Activated T-helper 17 cell treated with anti-CD3 and anti-CD28 coated beads, Interleukin-2, amount 50 U/mL, for 72 hours (primary cell): Measurements from ENCODE around the gene PYGB. TPM values are rescaled to one million over a fixed set of nuclear protein-coding genes. Genes with fewer than 3 reads are reported as not detected.
A peak's percentile ranks its signal among the peaks of the same experiment; 100 is the strongest.
"Not testable (repeated sequence)": the region's sequence is repeated elsewhere in the genome, so short reads cannot be mapped to it uniquely, and the experiment has no call there.

Experiments
- ATAC-seq: fragments of 150-1000 bp; cut with Tn5 transposase; replicated peaks from 2 replicates; pipeline ENCODE4 v1.10.0; 2021; ENCODE audit warnings: mild to moderate bottlenecking, moderate library complexity
- H3K27ac Mint-ChIP-seq: one replicate; pipeline ENCODE4 v1.8.0; 2022; ENCODE audit warnings: mixed read lengths
- H3K27me3 Mint-ChIP-seq: one replicate; pipeline ENCODE4 v1.8.0; 2022; ENCODE audit warnings: mixed read lengths
- H3K36me3 Mint-ChIP-seq: one replicate; pipeline ENCODE4 v1.8.0; 2022; ENCODE audit warnings: low read depth, mild to moderate bottlenecking, mixed read lengths
- H3K4me1 Mint-ChIP-seq: one replicate; pipeline ENCODE4 v1.8.0; 2022; ENCODE audit warnings: mixed read lengths
- H3K4me3 Mint-ChIP-seq: one replicate; pipeline ENCODE4 v1.8.0; 2022; ENCODE audit warnings: mild to moderate bottlenecking, mixed read lengths
- H3K9me3 Mint-ChIP-seq: one replicate; pipeline ENCODE4 v1.8.0; 2022; ENCODE audit warnings: mixed read lengths
- total RNA-seq, 2 donors: library from RNA; stranded (reverse); gene quantifications; one replicate each; pipeline ENCODE4 v1.2.3, GENCODE V29; 2022

The PYGB gene
- total RNA-seq, 2 donors from 2014 or later, result 15.4 to 27.0 TPM

GRCh38 chr20:25327521-25328235, 79.8 kb downstream of the PYGB start:
- H3K9me3 Mint-ChIP-seq, result no peaks in the 10 kb centered on the region
- peaks cover 5% of the 10 kb centered on the region for H3K4me1 Mint-ChIP-seq
- H3K36me3 Mint-ChIP-seq, result peaks cover 8% of the 10 kb centered on the region
- H3K27me3 Mint-ChIP-seq, result no peaks in the 10 kb centered on the region
- no peak overlapping the region for H3K27ac Mint-ChIP-seq
- no peak overlapping the region for H3K4me3 Mint-ChIP-seq
- no peak for ATAC-seq

GRCh38 chr20:25328954-25329498, 81.1 kb downstream of the PYGB start:
- H3K27me3 Mint-ChIP-seq, result no peaks in the 10 kb centered on the region
- H3K27ac Mint-ChIP-seq, result no peak overlapping the region
- no peaks in the 10 kb centered on the region for H3K9me3 Mint-ChIP-seq
- ATAC-seq, result no peak
- peaks cover 5% of the 10 kb centered on the region for H3K4me1 Mint-ChIP-seq
- no peak overlapping the region for H3K4me3 Mint-ChIP-seq
- no peaks in the 10 kb centered on the region for H3K36me3 Mint-ChIP-seq

GRCh38 chr20:25334972-25335371, 87.1 kb downstream of the PYGB start:
- H3K27ac Mint-ChIP-seq, ATAC-seq, H3K4me3 Mint-ChIP-seq, H3K9me3 Mint-ChIP-seq, H3K4me1 Mint-ChIP-seq, H3K27me3 Mint-ChIP-seq: not testable (repeated sequence)
- H3K36me3 Mint-ChIP-seq, result peaks cover 10% of the 10 kb centered on the region

GRCh38 chr20:25336561-25337422, 88.9 kb downstream of the PYGB start:
- Mint-ChIP-seq H3K4me1 (no peaks in the 10 kb centered on the region), H3K9me3 (no peaks in the 10 kb centered on the region), H3K27ac (no peak overlapping the region), H3K4me3 (no peak overlapping the region), H3K36me3 (peaks cover 10% of the 10 kb centered on the region), H3K27me3 (no peaks in the 10 kb centered on the region)
- ATAC-seq, result no peak

GRCh38 chr20:25338112-25339023, 90.5 kb downstream of the PYGB start:
- no peaks in the 10 kb centered on the region for H3K9me3 Mint-ChIP-seq
- no peak overlapping the region for H3K27ac Mint-ChIP-seq
- H3K4me3 Mint-ChIP-seq, result no peak overlapping the region
- peaks cover 10% of the 10 kb centered on the region for H3K36me3 Mint-ChIP-seq
- ATAC-seq, result no peak
- H3K4me1 Mint-ChIP-seq, result no peaks in the 10 kb centered on the region
- no peaks in the 10 kb centered on the region for H3K27me3 Mint-ChIP-seq

- Mint-ChIP-seq H3K9me3 (no peaks in the 10 kb centered on the region), H3K4me3 (no peak overlapping the region), H3K4me1 (peaks cover 6% of the 10 kb centered on the region), H3K27me3 (no peaks in the 10 kb centered on the region), H3K27ac (no peak overlapping the region), H3K36me3 (peaks cover 10% of the 10 kb centered on the region)
- no peak for ATAC-seq
Observed at GRCh38 chr20:25339608-25340007, 91.7 kb downstream of the PYGB start.

- Mint-ChIP-seq H3K27me3 (no peaks in the 10 kb centered on the region), H3K9me3 (no peaks in the 10 kb centered on the region), H3K27ac (no peak overlapping the region), H3K36me3 (peaks cover 10% of the 10 kb centered on the region), H3K4me1 (peaks cover 8% of the 10 kb centered on the region), H3K4me3 (no peak overlapping the region)
- ATAC-seq, result no peak
Observed at GRCh38 chr20:25340380-25340779, 92.5 kb downstream of the PYGB start.

GRCh38 chr20:25341716-25342680, 94.1 kb downstream of the PYGB start:
- peaks cover 8% of the 10 kb centered on the region for H3K4me1 Mint-ChIP-seq
- no peak overlapping the region for H3K4me3 Mint-ChIP-seq
- H3K36me3 Mint-ChIP-seq, result peaks cover 10% of the 10 kb centered on the region
- H3K9me3 Mint-ChIP-seq, result no peaks in the 10 kb centered on the region
- H3K27ac Mint-ChIP-seq, result no peak overlapping the region
- H3K27me3 Mint-ChIP-seq, result no peaks in the 10 kb centered on the region
- ATAC-seq, result no peak

- Mint-ChIP-seq H3K27ac (no peak overlapping the region), H3K36me3 (no peaks in the 10 kb centered on the region), H3K4me3 (no peak overlapping the region), H3K27me3 (no peaks in the 10 kb centered on the region), H3K9me3 (no peaks in the 10 kb centered on the region), H3K4me1 (peaks cover 8% of the 10 kb centered on the region)
- ATAC-seq, result peak; percentile 2
Observed at GRCh38 chr20:25344634-25345033, 96.7 kb downstream of the PYGB start.

GRCh38 chr20:25345721-25346120, 97.8 kb downstream of the PYGB start:
- no peak for ATAC-seq
- Mint-ChIP-seq H3K27ac (no peak overlapping the region), H3K36me3 (no peaks in the 10 kb centered on the region), H3K4me1 (peaks cover 8% of the 10 kb centered on the region), H3K4me3 (no peak overlapping the region), H3K27me3 (no peaks in the 10 kb centered on the region), H3K9me3 (no peaks in the 10 kb centered on the region)

- H3K27me3 Mint-ChIP-seq, result no peaks in the 10 kb centered on the region
- H3K9me3 Mint-ChIP-seq, result no peaks in the 10 kb centered on the region
Observed at GRCh38 chr20:25346349-25346748, 98.5 kb downstream of the PYGB start.

More at GRCh38 chr20:25346349-25346748, 98.5 kb downstream of the PYGB start:
- H3K4me1 Mint-ChIP-seq, result peaks cover 8% of the 10 kb centered on the region
- ATAC-seq, result peak; percentile 29
- H3K27ac Mint-ChIP-seq, result no peak overlapping the region
- H3K4me3 Mint-ChIP-seq, result no peak overlapping the region
- no peaks in the 10 kb centered on the region for H3K36me3 Mint-ChIP-seq
